Erythroblast (primary cell): Measurements from ENCODE around the gene NAP1L1.

Source experiments
- DNase-seq, 2 experiments: peaks; one replicate each; lab custom pipeline; 2025; lab: John Stamatoyannopoulos, UW
- GATA1 ChIP-seq: IDR thresholded peaks from 2 replicates; pipeline ENCODE4 v1.6.1; 2011; ENCODE audit warnings: low read depth, mild to moderate bottlenecking, control low read depth, low read length, moderate library complexity
- POLR2A ChIP-seq: IDR thresholded peaks from 2 replicates; pipeline ENCODE4 v1.6.1; 2011; ENCODE audit warnings: mild to moderate bottlenecking, low read length

Gene NAP1L1

GRCh38 chr12:76103958-76104357 is 19.5 kb upstream of the NAP1L1 start:
- DNase-seq, result no peak
- no peak for TF ChIP-seq POLR2A
- no peak for TF ChIP-seq GATA1

DNA sequence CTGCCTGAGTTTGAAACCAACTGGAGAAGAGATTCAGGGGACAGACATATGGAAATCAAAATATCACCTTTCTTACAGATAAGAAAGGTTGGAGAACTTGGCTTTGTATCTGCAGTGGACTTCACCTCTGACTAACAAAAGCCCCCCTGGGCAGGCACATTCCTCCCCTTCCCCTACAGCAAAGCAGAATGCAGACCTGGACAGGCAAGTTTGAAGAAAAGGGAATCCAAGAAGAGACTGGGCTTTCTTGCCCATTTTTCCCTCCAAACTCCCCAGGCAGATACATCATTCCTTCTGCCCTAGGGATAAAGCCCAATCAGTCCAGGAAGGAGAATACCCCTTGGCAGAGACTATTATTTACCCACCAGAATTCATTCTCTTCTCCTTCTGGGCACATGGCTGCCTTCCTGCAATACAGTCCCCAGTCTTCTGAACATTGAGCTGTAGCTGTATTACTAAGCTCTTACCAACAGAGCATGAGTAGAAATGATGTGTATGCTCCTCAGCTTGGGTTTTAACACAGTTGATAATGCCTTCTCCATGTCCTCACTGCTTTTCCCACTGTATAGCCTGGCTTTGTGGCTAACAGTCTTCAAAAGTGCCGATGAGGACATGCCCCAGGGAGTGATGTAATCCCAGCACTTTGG is 17.4 kb upstream of the NAP1L1 start:
- TF ChIP-seq GATA1 (no peak), POLR2A (no peak)
- DNase-seq, result no peak

- TF ChIP-seq GATA1 (no peak), POLR2A (no peak)
These were observed 11.7 kb upstream of the NAP1L1 start for GRCh38 chr12:76096079-76096646.

GRCh38 chr12:76094754-76095153 is 10.3 kb upstream of the NAP1L1 start:
- TF ChIP-seq GATA1, result no peak
- no peak for TF ChIP-seq POLR2A
- DNase-seq, result no peak

More at GRCh38 chr12:76096079-76096646, 11.7 kb upstream of the NAP1L1 start:
- no peak for DNase-seq

DNA sequence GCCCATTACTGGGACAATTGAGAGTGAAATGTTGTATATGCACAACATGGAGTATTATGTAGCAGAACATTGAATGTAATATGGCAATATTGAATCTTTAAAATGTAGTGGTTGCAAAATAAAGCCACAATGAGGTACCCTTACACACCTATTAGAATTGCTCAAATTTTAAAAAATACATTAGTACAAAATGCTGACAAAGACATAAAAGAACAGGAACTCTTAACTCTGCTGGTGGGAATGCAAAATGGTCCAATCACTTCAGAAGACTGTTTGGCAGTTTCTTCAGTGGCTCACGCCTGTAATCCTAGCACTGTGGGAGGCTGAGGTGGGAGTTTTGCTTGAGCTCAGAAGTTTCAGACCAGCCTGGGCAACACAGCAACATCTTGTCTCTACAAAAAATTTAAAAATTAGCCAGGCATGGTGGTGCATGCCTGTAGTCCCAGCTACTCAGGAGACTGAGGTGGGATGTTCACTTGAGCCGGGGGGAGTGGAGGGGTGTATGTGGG is 6.8 kb upstream of the NAP1L1 start:
- no peak for DNase-seq
- no peak for TF ChIP-seq GATA1
- TF ChIP-seq POLR2A, result no peak

DNA sequence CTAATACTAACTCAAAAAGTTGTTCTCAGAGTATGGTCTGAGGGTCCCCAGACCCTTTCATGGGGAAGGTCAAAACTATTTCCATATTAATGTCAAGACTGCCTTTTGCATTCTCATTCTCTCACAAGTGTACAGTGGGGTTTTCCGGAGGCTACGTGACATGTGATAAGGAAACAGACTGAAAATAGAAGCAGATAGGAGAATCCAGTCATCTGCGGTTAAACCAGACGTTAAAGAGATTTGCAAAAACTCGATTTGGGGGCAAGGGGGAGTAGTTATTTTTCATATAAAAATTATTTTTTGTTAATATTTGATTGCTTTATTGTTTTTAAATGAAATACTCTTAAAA is 1.0 kb upstream of the NAP1L1 start:
- peak; percentile 43 to 51 for DNase-seq
- TF ChIP-seq GATA1, result no peak
- no peak for TF ChIP-seq POLR2A

- DNase-seq, result no peak
- no peak for TF ChIP-seq GATA1
- TF ChIP-seq POLR2A, result no peak
These were observed 506 bp upstream of the NAP1L1 start for GRCh38 chr12:76084863-76085519.

DNA sequence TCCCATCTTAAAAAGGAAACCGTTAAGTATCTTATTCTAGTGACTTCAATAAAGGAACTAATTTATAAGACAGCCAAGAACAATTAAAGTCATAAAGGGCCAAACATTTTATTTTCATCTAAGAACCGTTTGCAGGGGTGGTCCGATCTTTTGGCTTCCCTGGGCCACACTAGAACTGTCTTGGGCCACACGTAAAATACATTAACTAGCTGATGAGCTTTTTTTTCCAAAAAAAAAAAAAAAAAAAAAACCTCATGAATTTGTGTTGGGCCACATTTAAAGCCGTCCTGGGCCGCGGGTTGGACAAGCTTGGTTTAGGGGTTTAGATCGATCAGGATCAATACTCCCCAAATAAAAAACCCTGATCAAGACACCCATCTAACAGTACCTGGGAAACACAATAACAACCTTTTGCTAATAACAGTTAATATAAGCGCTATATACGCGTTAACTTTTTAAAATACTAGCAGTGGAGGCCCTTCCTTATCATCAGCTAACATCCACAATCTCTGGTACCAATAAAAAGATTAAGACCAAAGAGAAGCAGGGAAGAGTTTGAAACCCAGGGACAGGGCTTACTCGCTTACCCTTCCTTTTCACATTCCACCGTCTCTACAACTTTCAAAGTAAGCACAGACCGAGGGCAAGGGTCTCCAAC is 1.1 kb downstream of the NAP1L1 start:
- TF ChIP-seq GATA1 (no peak), POLR2A (no peak)
- DNase-seq, result no peak

- TF ChIP-seq POLR2A (no peak), GATA1 (no peak)
- DNase-seq, result no peak
These were observed 2.6 kb downstream of the NAP1L1 start for GRCh38 chr12:76081909-76082308.

GRCh38 chr12:76080729-76081415 is 3.6 kb downstream of the NAP1L1 start:
- DNase-seq, result peak; percentile 7 to 14
- TF ChIP-seq POLR2A, result no peak
- no peak for TF ChIP-seq GATA1

DNA sequence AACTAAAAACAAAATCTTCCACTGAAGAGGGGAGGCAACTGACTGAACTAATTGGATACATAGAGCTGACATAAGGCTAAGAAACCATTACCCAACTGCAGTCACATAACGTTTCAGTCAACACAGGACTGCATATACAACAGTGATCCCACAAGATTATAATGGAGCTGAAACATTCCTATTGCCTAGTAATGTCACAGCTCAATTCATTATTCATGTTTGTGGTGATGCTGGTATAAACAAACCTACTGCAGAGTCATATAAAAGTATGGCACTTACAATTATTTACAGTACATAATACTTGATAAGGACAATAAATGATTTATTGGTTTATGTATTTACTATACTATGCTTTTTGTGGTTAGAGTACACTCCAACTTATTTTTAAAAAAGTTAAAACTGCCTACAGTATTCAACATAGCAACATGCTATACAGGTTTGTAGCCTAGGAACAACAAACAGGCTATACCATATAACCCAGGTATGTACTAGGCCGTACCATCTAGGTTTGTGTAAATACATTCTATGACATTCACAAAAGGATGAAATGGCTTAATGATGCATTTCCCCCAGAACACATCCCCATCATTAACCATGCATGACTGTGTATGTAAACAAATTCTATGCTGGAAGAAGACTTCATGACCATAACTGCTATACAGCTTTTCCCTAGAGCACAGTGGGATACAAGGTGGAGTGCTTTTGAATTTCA is 4.3 kb downstream of the NAP1L1 start:
- no peak for DNase-seq
- no peak for TF ChIP-seq GATA1
- no peak for TF ChIP-seq POLR2A

GRCh38 chr12:76078748-76079147 is 5.7 kb downstream of the NAP1L1 start:
- no peak for TF ChIP-seq GATA1
- no peak for TF ChIP-seq POLR2A

GRCh38 chr12:76075448-76075847 is 9.0 kb downstream of the NAP1L1 start:
- TF ChIP-seq GATA1 (no peak), POLR2A (no peak)
- no peak for DNase-seq

More at GRCh38 chr12:76078748-76079147, 5.7 kb downstream of the NAP1L1 start:
- peak in 1 of 2 experiments; percentile 20 for DNase-seq
